Endothelial cell of umbilical vein (primary cell): ENCODE measurements around the gene MMP21. TPM values are rescaled to one million over a fixed set of nuclear protein-coding genes. Genes with fewer than 3 reads are reported as not detected.

ENCODE experiments used
- Bru-seq: library from RNA; stranded (reverse); fragments of 400-500 nt; gene quantifications from one replicate; lab custom pipeline; 2021; lab: Mats Ljungman, UMichigan
- BruChase-seq, 2 experiments: library from RNA; stranded (reverse); fragments of 400-500 nt; gene quantifications; one replicate each; lab custom pipeline; 2021; lab: Mats Ljungman, UMichigan
- BruUV-seq: library from RNA; stranded (reverse); fragments of 400-500 nt; replicated peaks from 2 replicates; lab custom pipeline; 2021; lab: Mats Ljungman, UMichigan
- CTCF ChIA-PET: fragments of 300-600, 350-600 bp; sonication (Branson Sonifier 250); formaldehyde crosslinking; loops from one replicate; lab custom pipeline; 2021; ENCODE audit warnings: antibody characterized with exemption, inconsistent platforms; lab: Charles Lee
- POLR2A ChIA-PET: fragments of 300-600, 350-600 bp; sonication (Branson Sonifier 250); formaldehyde crosslinking; loops from one replicate; lab custom pipeline; 2021; ENCODE audit warnings: antibody characterized with exemption, inconsistent platforms; lab: Charles Lee
- DNase-seq: peaks from one replicate; pipeline ENCODE4 v3.0.0-alpha.2; 2011; ENCODE audit warnings: low read depth, low spot score
- FAIRE-seq: peaks from 2 replicates; lab custom pipeline; 2011; peaks lifted over from hg19 to GRCh38; lab: Jason Lieb, UNC
- H2AFZ ChIP-seq: 2 replicates; pipeline ENCODE4 v1.6.0; 2012; ENCODE audit warnings: low read depth, low read length, control low read depth, inconsistent platforms
- H3K27ac ChIP-seq: 2 replicates; pipeline ENCODE4 v1.5.1; 2011; ENCODE audit warnings: low read depth, mild to moderate bottlenecking, control low read depth, low read length, moderate library complexity; ENCODE audit not compliant: insufficient read depth
- H3K27me3 ChIP-seq, 2 experiments: 2 replicates each; pipeline versions ENCODE4 v1.6.0 to v1.6.1; 2011; ENCODE audit warnings: low read length in 2 of 2, mixed read lengths in 1 of 2; ENCODE audit not compliant: control insufficient read depth in 2 of 2, insufficient read depth in 2 of 2
- H3K36me3 ChIP-seq, 2 experiments: 2 replicates in 1 of 2; 3 replicates in 1 of 2; pipeline ENCODE4 v1.5.1; 2011; ENCODE audit warnings: low read length in 2 of 2, mild to moderate bottlenecking in 1 of 2, moderate library complexity in 1 of 2; ENCODE audit not compliant: control insufficient read depth in 2 of 2, insufficient read depth in 2 of 2; ENCODE audit errors: extremely low read depth in 1 of 2
- H3K4me1 ChIP-seq: 3 replicates; pipeline ENCODE4 v1.5.1; 2011; ENCODE audit warnings: mild to moderate bottlenecking, low read length; ENCODE audit not compliant: control insufficient read depth, insufficient read depth; ENCODE audit errors: extremely low read depth
- H3K4me2 ChIP-seq: 2 replicates; pipeline ENCODE4 v1.6.1; 2011; ENCODE audit warnings: low read length, control low read depth, mixed read lengths; ENCODE audit not compliant: insufficient read depth
- H3K4me3 ChIP-seq, 3 experiments: fragments of 200-600 bp in 1 of 3; sonication (generic), shearing (Covaris generic) in 1 of 3; replicated peaks in 1 of 3; 2 replicates each; pipeline ENCODE4 v1.5.1; 2011 to 2016; ENCODE audit warnings: control low read depth in 3 of 3, low read length in 3 of 3, mild to moderate bottlenecking in 2 of 3, inconsistent platforms in 1 of 3, low read depth in 1 of 3, moderate library complexity in 1 of 3; ENCODE audit not compliant: insufficient read depth in 1 of 3
- H3K79me2 ChIP-seq: 2 replicates; pipeline ENCODE4 v1.6.0; 2012; ENCODE audit warnings: low read length, inconsistent platforms; ENCODE audit not compliant: control insufficient read depth, insufficient read depth
- H3K9ac ChIP-seq: replicated peaks from 2 replicates; pipeline ENCODE3; 2011; ENCODE audit warnings: low read length, control low read depth; ENCODE audit not compliant: insufficient read depth; ENCODE audit errors: extremely low read depth
- H3K9me1 ChIP-seq: replicated peaks from 3 replicates; pipeline ENCODE4 v1.6.0; 2011; ENCODE audit warnings: mild to moderate bottlenecking, low read length; ENCODE audit not compliant: control insufficient read depth, insufficient read depth; ENCODE audit errors: extremely low read depth
- H3K9me3 ChIP-seq: replicated peaks from 2 replicates; pipeline ENCODE4 v1.5.1; 2012; ENCODE audit warnings: low read length, inconsistent platforms; ENCODE audit not compliant: control insufficient read depth, insufficient read depth
- H4K20me1 ChIP-seq: replicated peaks from 2 replicates; pipeline ENCODE3; 2011; ENCODE audit warnings: mild to moderate bottlenecking, low read length; ENCODE audit not compliant: control insufficient read depth, insufficient read depth; ENCODE audit errors: extremely low read depth
- FOS ChIP-seq: IDR thresholded peaks from 2 replicates; pipeline ENCODE4 v1.6.1; 2011; ENCODE audit warnings: mild to moderate bottlenecking, low read length, moderate library complexity, borderline replicate concordance; ENCODE audit not compliant: insufficient read depth
- GATA2 ChIP-seq: IDR thresholded peaks from 2 replicates; pipeline ENCODE4 v1.7.0; 2011; ENCODE audit warnings: low read depth, mild to moderate bottlenecking, moderate library complexity, mixed read lengths, low read length; ENCODE audit not compliant: insufficient read length, insufficient read depth
- JUN ChIP-seq: IDR thresholded peaks from 2 replicates; pipeline ENCODE4 v1.6.1; 2011; ENCODE audit warnings: borderline replicate concordance, low read depth; ENCODE audit not compliant: insufficient read length, insufficient read depth
- MYC ChIP-seq: IDR thresholded peaks from one replicate; pipeline ENCODE4 v1.6.1; 2011; ENCODE audit warnings: mild to moderate bottlenecking, low read depth, low read length
- POLR2AphosphoS5 ChIP-seq: IDR thresholded peaks from 2 replicates; pipeline ENCODE4 v1.6.1; 2012; ENCODE audit warnings: low read depth, mild to moderate bottlenecking, control low read depth, low read length, moderate library complexity; ENCODE audit not compliant: insufficient read depth
- dilution Hi-C: fragments of 300-500 bp; cut with MboI; formaldehyde crosslinking; loops from one replicate; pipeline ENCODE4 v1.15.0; 2019; ENCODE audit warnings: low sequenced_read_pairs; ENCODE audit not compliant: extremely low pct_ligation_motif_present
- intact Hi-C: fragments of 100-400 bp; cut with micrococcal nuclease; formaldehyde crosslinking; loops from one replicate; pipeline ENCODE4 v1.10.0; 2022
- long read RNA-seq: library from polyadenylated mRNA; stranded (forward); transcript quantifications from one replicate; pipeline ENCODE4 v2.0.0, GENCODE V29; 2021
- polyA minus RNA-seq, 3 experiments: library from RNA; depleted of rRNA, polyadenylated mRNA; stranded (reverse); fragments of >200 nt; gene quantifications; 1 replicate in 1 of 3; 2 replicates in 2 of 3; pipeline ENCODE4 v1.2.3, GENCODE V29; 2011
- polyA plus RNA-seq, 4 experiments: library from polyadenylated mRNA; depleted of rRNA in 3 of 4; stranded (reverse) in 3 of 4; unstranded in 1 of 4; fragments of >200 nt; gene quantifications; 2 replicates each; pipeline versions ENCODE4 v1.2.1 to v1.2.3, GENCODE V29; 2011 to 2012; ENCODE audit warnings: missing spikeins in 1 of 4
- total RNA-seq: library from RNA; stranded (reverse); gene quantifications from 2 replicates; pipeline ENCODE4 v1.2.3, GENCODE V29; 2021
- TF ChIP-seq, protein P1 (sequence below), 2 donors: IDR thresholded peaks; 1 replicate in 1 of 2; 2 replicates in 1 of 2; pipeline ENCODE4 v1.5.1; 2011; ENCODE audit warnings: low read length in 2 of 2, mild to moderate bottlenecking in 2 of 2, moderate library complexity in 2 of 2, control low read depth in 1 of 2, inconsistent platforms in 1 of 2, low read depth in 1 of 2; ENCODE audit not compliant: insufficient read depth in 1 of 2; ENCODE audit errors: extremely low read depth in 1 of 2

MMP21 gene, protein sequence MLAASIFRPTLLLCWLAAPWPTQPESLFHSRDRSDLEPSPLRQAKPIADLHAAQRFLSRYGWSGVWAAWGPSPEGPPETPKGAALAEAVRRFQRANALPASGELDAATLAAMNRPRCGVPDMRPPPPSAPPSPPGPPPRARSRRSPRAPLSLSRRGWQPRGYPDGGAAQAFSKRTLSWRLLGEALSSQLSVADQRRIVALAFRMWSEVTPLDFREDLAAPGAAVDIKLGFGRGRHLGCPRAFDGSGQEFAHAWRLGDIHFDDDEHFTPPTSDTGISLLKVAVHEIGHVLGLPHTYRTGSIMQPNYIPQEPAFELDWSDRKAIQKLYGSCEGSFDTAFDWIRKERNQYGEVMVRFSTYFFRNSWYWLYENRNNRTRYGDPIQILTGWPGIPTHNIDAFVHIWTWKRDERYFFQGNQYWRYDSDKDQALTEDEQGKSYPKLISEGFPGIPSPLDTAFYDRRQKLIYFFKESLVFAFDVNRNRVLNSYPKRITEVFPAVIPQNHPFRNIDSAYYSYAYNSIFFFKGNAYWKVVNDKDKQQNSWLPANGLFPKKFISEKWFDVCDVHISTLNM
- total RNA-seq, result not detected in 2 replicates
- polyA plus RNA-seq, result 0.06 TPM in 1 of 2 replicates, not detected in the other
- polyA plus RNA-seq (2011; cell fraction: cytosol; rRNA removed), result not detected in 2 replicates
- polyA plus RNA-seq (2011; cell fraction: nucleus; rRNA removed), result 0.07 TPM in 1 of 2 replicates, not detected in the other
- polyA plus RNA-seq (2012), result not detected in 2 replicates
- 0.27 TPM in 1 of 2 replicates, not detected in the other for polyA minus RNA-seq
- polyA minus RNA-seq (2011; cell fraction: cytosol; rRNA and poly(A)+ RNA removed), result not detected
- polyA minus RNA-seq (2011; cell fraction: nucleus; rRNA and poly(A)+ RNA removed), result not detected in 2 replicates
- Bru-seq, nascent RNA, result percentile 10 among the genes with signal in this experiment
- BruChase-seq, experiment 1, labeled RNA remaining after a 6-hour chase, result percentile 7 among the genes with signal in this experiment
- not detected for BruChase-seq, experiment 2, labeled RNA remaining after a 2-hour chase
- long read RNA-seq, result 0 reads

- H3K4me1 ChIP-seq, result no peaks in the 10 kb centered on the region
- H3K27ac ChIP-seq, result no peak within 1 kb of the TSS
- FAIRE-seq, result no peak
- no peaks in the 10 kb centered on the region for H4K20me1 ChIP-seq
- no peaks in the 10 kb centered on the region for H3K9me3 ChIP-seq
- H3K4me3 ChIP-seq, result no peak within 1 kb of the TSS
- H3K9ac ChIP-seq, result no peak within 1 kb of the TSS
- ChIA-PET POLR2A (no interaction called here), CTCF (no interaction called here)
- H3K4me2 ChIP-seq, result no peak within 1 kb of the TSS
- H3K9me1 ChIP-seq, result no peaks in the 10 kb centered on the region
- intact Hi-C loops (no loop called here), dilution Hi-C loops (no loop called here)
- no peaks in the 10 kb centered on the region for H3K36me3 ChIP-seq
- H3K27me3 ChIP-seq, result peaks cover 0 to 2% of the 10 kb centered on the region in 2 experiments
- no peak within 1 kb of the TSS for H2AFZ ChIP-seq
- no TSS peak for BruUV-seq
- TF ChIP-seq MYC (no peak), GATA2 (no peak), FOS (no peak), POLR2AphosphoS5 (no peak), JUN (no peak)
- TF ChIP-seq, protein P1, sequence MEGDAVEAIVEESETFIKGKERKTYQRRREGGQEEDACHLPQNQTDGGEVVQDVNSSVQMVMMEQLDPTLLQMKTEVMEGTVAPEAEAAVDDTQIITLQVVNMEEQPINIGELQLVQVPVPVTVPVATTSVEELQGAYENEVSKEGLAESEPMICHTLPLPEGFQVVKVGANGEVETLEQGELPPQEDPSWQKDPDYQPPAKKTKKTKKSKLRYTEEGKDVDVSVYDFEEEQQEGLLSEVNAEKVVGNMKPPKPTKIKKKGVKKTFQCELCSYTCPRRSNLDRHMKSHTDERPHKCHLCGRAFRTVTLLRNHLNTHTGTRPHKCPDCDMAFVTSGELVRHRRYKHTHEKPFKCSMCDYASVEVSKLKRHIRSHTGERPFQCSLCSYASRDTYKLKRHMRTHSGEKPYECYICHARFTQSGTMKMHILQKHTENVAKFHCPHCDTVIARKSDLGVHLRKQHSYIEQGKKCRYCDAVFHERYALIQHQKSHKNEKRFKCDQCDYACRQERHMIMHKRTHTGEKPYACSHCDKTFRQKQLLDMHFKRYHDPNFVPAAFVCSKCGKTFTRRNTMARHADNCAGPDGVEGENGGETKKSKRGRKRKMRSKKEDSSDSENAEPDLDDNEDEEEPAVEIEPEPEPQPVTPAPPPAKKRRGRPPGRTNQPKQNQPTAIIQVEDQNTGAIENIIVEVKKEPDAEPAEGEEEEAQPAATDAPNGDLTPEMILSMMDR (IDR thresholded peaks at IDR 0.05; ENCODE audit: extremely low read depth in 1 of 2, insufficient read depth in 1 of 2, low read depth in 1 of 2, low read length in 2 of 2), result no peak
- no peaks in the 10 kb centered on the region for H3K79me2 ChIP-seq
- DNase-seq, result no peak
Observed at GRCh38 chr10:125775491-125776106, at the start of gene MMP21. Gene MMP21, minus strand, starts transcription at chr10:125775821. Its CDS starts 0 bp downstream, at chr10:125775821.
